ENCODE measurements around the gene PTGS1. TPM values are rescaled to one million over a fixed set of nuclear protein-coding genes. Genes with fewer than 3 reads are reported as not detected.

Gene PTGS1
- total RNA-seq, 1 donor from 2014 or later = 2.9 TPM

DNA sequence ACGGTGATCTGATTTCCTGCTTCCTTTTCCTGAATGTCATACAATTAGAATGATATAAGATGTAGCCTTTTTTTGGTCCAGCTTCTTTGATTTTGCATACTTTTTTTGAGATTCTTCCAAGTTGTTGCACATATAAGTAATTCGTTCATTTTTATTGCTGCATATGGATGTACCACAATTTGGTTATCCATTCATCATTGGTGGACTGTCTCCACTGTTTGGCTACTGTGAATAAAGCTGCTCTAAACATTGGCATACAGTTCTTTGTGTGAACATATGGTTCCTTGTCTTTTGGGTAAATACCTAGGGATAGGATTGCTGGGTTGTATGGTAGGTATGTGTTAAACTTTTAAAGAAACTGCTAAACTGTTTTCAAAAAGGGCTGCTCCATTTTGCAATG, 54.3 kb downstream of the PTGS1 start:
- intact Hi-C loops (cut with DNase I) = no loop called here
- DNase-seq (ENCODE audit: low spot score) = no peak

DNA sequence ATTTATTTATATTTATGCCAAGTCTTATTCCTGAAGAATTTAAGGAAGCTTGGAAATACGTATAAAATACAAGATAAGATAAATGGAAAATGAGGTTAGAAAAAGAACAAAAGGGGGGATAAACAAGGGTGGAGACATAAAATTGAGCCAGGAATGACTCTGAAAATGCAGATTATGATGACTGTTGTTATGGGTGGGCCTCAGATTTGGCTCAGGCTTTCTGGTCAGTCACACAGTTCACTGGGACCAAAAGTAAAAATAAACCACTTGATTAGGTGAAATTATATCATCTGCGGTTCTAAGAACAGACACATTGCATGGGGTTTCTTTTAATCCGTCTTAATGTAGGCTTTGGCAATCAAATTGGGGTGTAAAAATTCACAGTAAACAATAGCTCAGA, 55.9 kb downstream of the PTGS1 start:
- DNase-seq (ENCODE audit: low spot score) = no peak
- intact Hi-C loops (cut with DNase I) = no loop called here

DNA sequence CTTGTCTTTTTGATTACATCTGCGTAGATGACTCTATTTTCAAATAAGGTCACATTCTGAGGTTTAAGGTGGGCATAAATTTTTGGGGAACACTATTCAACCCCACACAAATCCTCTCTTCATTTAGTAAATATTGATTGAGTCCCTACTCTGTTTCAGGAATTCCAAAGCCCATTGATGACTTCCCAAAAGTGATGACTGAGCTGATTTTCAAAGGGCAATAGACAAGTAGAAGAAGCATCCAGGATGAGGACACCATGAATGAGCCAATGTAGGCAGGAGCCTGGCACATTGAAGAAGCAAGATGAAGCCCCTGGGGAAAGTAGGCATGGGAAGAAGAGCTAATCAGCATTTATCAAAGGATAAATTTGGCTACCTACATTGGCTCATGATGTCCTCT, 71.7 kb downstream of the PTGS1 start:
- DNase-seq (ENCODE audit: low spot score) = no peak
- intact Hi-C loops (cut with DNase I) = loop anchor here (10.0 kb wide), 1 partner anchor 48 kb away; no protein-coding TSS in a partner anchor

DNA sequence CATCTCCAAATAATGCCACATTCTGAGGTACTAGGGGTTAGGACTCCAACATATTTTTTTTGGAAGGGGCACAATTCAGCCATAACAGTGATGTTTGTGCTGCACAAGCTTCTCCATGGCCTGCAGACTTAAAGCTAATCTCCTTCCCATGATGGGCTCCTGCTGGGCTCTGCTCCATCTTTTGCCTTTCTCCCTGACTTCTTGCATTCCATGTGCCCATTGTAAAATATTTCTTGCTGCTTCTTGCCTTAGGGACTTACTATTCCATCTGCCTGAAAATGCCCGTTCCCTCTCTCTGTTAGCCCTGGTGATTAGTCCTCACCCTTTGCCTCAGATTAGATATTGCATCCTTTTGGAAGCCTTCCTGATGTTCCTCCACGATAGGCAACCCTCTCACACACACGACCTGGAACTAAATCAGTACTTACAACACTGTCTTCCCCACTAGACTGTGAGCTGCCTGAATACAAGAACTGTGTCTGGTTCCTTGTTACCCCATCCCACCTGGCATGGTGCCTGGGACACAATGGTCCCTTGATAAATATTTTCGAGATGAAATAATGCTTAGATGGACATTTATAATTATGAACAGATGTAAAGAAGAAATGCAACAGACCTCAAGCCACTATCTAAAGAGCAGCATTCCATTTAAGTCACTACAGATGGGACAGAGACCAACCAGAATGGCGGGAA, 73.4 kb downstream of the PTGS1 start:
- DNase-seq (ENCODE audit: low spot score) = no peak
- intact Hi-C loops (cut with DNase I) = loop anchor here (10.0 kb wide), 1 partner anchor 49 kb away; no protein-coding TSS in a partner anchor

Other genes with a start within 250 kb of the PTGS1 start
- gene NDUFA8, start 211.2 kb upstream of the PTGS1 start, total RNA-seq = 230 TPM
- not detected for gene MORN5, start 211.1 kb upstream of the PTGS1 start, total RNA-seq
- 10.8 TPM for gene LHX6, start 142.1 kb upstream of the PTGS1 start, total RNA-seq
- 32.3 TPM for gene RBM18, start 106.2 kb upstream of the PTGS1 start, total RNA-seq
- 35.9 TPM for gene MRRF, start 106.1 kb upstream of the PTGS1 start, total RNA-seq
- not detected for gene OR1J1, start 106.9 kb downstream of the PTGS1 start, total RNA-seq
- gene OR1J2, start 139.8 kb downstream of the PTGS1 start, total RNA-seq = not detected
- not detected for gene OR1J4, start 148.1 kb downstream of the PTGS1 start, total RNA-seq
- not detected for gene OR1N1, start 156.3 kb downstream of the PTGS1 start, total RNA-seq
- not detected for gene OR1N2, start 182.1 kb downstream of the PTGS1 start, total RNA-seq
- not detected for gene OR1L8, start 212.4 kb downstream of the PTGS1 start, total RNA-seq
- not detected for gene OR1Q1, start 243.7 kb downstream of the PTGS1 start, total RNA-seq